HL-60 (cell line): Measurements from ENCODE around the gene TARM1.

Experiments used
- DNase-seq, 2 experiments: peaks; one replicate each; pipeline ENCODE4 v3.0.0-alpha.2; 2010 to 2020; ENCODE audit warnings: low read depth in 1 of 2, low spot score in 1 of 2
- H3K27ac ChIP-seq: fragments of 250-450 bp; sonication (Bioruptor Pico); replicated peaks from 2 replicates; pipeline ENCODE4 v1.5.1; 2020; ENCODE audit warnings: mild to moderate bottlenecking, moderate library complexity
- H3K27me3 ChIP-seq: fragments of 250-450 bp; sonication (Bioruptor Pico); 2 replicates; pipeline ENCODE4 v1.5.1; 2021; ENCODE audit warnings: mild to moderate bottlenecking, moderate library complexity; ENCODE audit not compliant: insufficient read depth, poor library complexity, severe bottlenecking
- H3K4me3 ChIP-seq: replicated peaks from 2 replicates; pipeline ENCODE4 v1.5.1; 2011; ENCODE audit warnings: mild to moderate bottlenecking, control low read depth, low read length; ENCODE audit not compliant: insufficient read depth
- CTCF ChIP-seq: IDR thresholded peaks from one replicate; pipeline ENCODE4 v1.5.1; 2011; ENCODE audit warnings: low read length, control low read depth, inconsistent platforms; ENCODE audit not compliant: insufficient read depth
- GABPA ChIP-seq: IDR thresholded peaks from 2 replicates; pipeline ENCODE4 v1.6.1; 2012; ENCODE audit warnings: low read depth
- POLR2AphosphoS5 ChIP-seq: IDR thresholded peaks from 2 replicates; pipeline ENCODE4 v1.6.1; 2012; ENCODE audit warnings: low read depth
- REST ChIP-seq: IDR thresholded peaks from 2 replicates; pipeline ENCODE4 v1.6.1; 2012; ENCODE audit warnings: low read depth; ENCODE audit not compliant: insufficient replicate concordance
- SPI1 ChIP-seq: IDR thresholded peaks from 2 replicates; pipeline ENCODE4 v1.6.1; 2012; ENCODE audit warnings: low read depth, mild to moderate bottlenecking, borderline replicate concordance
- long read RNA-seq: library from polyadenylated mRNA; unstranded; transcript quantifications from one replicate; pipeline ENCODE4 v2.0.0, GENCODE V29; 2020

TARM1 gene
- long read RNA-seq: 0 reads

DNA sequence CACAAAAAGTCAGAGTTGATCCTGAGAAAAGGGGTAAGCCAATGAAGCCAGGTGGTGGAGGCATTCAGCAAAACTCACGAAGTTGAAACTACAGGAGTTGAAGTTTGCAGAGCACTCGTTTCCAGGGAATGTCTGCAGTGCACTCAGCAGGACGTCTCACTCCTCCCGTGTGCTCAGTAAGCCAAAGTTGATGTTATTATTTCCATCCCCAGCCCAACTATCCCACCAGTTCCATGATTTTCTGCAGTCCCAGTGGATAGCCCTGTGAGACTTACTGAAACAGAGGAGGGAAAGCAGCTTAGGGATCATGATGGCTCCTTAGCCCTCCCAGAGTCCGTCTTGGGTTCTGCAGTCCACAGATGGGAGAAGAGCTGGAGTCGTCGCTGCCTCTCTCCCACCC is at the start of gene TARM1:
Gene TARM1 (minus strand): TSS at position 334 of the 400 bp plus-strand sequence. CDS start 25 bp downstream, at position 309.
- Histone ChIP-seq H3K27me3 (no peaks in the 10 kb centered on the region), H3K4me3 (no peak within 1 kb of the TSS), H3K27ac (no peak within 1 kb of the TSS)
- DNase-seq: no peak
- no peak for TF ChIP-seq REST
- no peak for TF ChIP-seq SPI1
- no peak for TF ChIP-seq CTCF
- no peak for TF ChIP-seq GABPA
- no peak for TF ChIP-seq POLR2AphosphoS5

GRCh38 chr19:54129617-54129996 is 48.4 kb upstream of the TARM1 start:
- H3K27ac ChIP-seq: no peak overlapping the region
- H3K4me3 ChIP-seq: no peak overlapping the region
- no peak for DNase-seq
- no peaks in the 10 kb centered on the region for H3K27me3 ChIP-seq
- TF ChIP-seq REST (no peak), SPI1 (no peak), POLR2AphosphoS5 (no peak), GABPA (no peak), CTCF (no peak)

DNA sequence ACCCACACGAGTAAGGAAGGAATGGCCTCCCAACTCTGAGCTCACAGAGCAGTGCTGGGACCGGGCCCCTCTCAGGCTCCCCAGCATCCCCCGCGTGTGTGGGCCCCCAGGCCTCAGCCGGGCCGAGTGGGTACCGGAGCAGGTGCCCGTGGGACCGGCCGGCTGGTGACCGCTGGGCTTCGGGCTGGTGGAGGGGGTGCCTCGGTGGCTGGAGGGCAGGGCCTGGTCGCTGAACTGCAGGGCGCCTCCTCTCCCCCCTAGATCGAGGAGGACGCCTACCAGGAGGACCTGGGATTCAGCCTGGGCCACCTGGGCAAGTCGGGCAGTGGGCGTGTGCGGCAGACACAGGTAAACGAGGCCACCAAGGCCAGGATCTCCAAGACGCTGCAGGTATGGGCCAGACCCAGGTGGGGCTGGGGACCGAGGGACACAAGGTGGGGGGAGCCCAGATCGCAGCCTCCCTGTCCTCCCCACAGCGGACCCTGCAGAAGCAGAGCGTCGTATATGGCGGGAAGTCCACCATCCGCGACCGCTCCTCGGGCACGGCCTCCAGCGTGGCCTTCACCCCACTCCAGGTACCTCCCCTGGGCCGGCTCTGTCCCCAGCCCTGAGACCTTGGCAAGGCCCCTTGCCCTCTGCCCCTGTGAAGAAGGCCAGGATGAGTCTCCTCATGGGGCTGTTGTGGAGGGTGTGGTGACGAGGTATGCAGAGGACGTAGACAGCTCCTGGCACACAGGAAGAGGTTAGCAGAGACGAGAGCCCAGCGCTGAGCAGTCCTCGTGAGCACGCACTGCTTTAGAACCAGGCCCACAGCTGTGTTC is 47.8 kb upstream of the TARM1 start:
- no peak overlapping the region for H3K4me3 ChIP-seq
- no peak for DNase-seq
- no peak overlapping the region for H3K27ac ChIP-seq
- TF ChIP-seq REST (no peak), CTCF (no peak), GABPA (no peak), POLR2AphosphoS5 (no peak)
- H3K27me3 ChIP-seq: no peaks in the 10 kb centered on the region
